Stimulated activated CD8-positive, alpha-beta memory T cell treated with anti-CD3 and anti-CD28 coated beads, Interleukin-4, amount 100 ng/mL, for 24 hours (primary cell): Measurements from ENCODE around the gene SNX20.

Source experiments
- DNase-seq: peaks from one replicate; pipeline ENCODE4 v3.0.0-alpha.2; 2020; ENCODE audit warnings: low read depth

The SNX20 gene

DNA sequence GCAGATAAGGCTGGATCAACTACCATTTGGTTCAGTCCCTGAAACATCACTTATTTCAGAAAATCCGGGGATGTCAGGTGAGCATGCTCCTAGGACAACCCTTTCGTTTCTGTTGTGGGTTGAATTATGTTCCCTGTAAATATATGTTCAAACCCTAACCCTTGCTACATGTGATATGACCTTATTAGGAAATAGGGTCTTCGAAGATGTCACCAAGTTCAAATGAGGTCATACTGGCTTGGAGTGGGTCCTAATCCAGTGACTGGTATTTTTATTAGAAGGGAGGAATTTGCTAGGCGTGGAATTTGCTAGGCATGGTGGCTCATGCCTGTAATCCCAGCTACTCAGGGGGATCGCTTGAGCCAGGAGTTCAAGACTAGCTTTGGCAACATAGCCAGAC is 21.3 kb downstream of the SNX20 start:
- DNase-seq, result no peak

DNA sequence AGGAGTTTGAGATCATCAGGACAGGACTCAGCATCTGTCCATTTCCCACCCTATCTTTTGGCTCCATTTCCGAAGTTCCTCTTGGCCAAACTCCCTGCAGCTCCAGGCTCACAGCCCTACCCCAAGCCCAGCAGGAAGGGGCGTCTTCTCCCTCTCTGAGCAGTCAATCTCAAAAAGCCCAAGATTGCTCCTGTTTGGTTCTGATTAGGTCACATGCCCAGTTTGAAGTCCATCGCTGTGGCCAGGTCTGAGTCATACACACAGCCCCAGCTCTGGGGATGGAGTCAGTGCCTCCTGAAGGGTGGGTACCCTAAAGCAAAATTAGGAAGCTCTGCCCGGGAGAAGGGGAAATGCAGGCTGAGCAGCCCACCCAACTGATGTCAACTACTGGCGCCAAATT is 23.9 kb downstream of the SNX20 start:
- no peak for DNase-seq

DNA sequence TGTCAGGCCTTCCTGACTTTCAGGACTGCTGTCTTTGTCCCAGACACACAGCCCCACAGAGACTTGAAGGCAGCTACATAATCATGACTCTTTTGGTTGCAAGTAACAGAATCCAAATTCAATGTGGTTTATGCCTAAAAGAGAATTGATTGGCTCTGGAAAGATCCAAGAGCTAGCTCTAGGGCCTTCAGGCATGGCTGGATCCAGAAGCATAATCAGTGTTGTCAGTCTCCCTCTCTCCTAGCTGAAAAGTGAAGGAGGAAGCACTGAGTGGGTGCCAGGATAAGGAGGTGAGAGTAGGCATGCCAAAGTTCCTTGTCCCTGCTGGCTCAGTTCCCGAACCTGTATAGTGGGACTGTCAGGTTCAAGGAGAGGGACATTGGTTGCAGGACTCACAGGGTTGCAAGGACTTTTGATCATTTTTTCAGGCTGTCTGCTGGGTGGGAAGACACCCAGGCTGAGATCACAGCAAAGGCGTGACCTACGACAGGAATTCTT is 25.5 kb downstream of the SNX20 start:
- no peak for DNase-seq

DNA sequence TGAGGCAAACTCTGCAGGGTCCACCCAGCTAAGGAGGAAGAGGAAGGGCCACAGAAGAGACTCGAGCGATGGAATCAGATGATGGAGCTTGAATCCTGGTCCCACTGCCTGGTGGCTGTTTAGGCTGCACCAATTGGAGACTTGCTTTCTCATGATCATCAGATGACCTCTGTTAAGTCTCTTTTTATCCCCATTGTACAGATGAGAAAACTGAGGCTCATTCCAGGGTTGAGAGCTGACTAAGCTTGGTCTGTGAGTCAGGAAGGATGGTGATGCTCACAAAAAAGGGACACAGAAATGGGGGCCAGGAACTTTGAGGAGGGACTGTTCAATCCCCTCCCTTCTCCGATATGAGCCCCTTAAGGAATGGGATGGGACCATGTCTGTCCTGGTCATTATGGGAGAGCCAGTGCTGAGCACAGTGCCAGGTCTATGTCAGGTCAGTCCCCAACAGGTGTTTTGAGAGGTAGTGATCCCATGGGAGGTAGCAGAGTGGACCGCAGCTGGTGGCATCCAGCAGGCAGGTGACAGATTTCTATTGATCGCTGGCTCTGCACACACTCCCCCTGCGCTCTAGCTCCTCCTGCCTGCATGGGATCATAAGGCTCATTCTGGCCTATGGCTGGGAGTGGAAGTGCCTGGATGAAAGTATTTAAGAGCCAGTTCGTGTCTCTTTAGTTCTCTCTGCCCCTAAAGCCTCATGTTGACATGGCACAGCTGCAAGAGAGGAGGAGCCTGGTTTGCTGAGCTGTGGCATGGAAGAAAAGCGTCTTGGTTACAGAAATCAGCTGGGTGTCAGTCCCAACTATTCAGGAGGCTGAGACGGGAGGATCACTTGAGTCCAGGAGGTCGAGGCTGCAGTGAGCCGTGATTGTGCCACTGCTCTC is 27.2 kb downstream of the SNX20 start:
- DNase-seq, result no peak

DNA sequence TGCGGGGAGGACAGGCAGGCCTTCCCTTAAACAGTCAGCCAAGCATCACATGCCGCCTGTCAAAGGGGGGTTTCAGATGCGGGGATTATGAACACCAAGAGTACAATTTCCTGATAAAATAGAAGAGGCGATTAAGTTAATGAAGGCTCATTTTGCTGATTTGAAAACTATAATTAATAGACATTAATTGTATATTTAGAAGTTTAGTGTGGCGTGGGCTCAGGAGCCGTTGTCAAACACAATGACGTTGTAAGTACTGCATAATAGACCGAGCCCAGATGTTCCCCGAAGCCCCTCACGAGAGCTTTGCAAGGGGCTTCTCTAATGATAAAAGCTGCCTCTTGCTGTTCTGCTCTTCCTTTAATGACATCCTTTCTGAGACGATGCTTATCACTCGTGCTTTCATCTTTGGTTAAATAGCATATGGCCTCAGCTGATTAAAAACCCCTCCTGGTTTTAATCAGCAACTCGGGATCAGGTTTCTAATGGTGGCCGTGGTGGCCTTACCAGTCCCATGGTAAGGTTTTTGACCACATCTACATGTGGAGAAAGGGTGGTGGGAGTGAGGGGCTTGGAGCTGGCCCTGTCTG is 28.2 kb downstream of the SNX20 start:
- no peak for DNase-seq

DNA sequence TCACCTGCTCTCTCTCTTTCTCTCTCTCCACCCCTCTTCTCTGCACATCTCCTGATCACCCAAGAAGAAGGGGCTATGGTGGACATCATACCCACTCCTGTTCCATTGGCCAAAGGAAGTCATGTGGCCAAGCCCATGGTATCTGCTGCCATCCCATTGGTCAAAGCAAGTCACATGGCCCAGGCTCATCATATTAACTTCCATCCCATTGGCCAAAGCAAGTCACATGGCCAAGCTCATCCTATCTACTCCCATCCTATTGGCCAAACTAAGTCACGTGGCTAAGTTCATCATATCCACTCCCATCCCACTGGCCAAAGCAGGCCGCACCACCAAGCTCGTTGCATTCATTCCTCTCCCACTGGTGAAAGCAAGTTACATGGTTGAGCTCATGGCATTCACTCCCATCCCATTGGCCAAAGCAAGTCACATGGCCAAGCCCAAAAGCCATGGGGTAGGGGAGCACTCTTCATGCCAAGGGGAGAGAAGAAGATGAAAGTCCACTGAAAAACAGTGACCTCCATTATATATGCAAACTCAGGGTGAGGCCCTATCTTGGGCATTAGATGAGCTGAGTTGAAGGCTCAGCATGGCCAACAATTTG is 29.2 kb downstream of the SNX20 start:
- DNase-seq, result no peak

DNA sequence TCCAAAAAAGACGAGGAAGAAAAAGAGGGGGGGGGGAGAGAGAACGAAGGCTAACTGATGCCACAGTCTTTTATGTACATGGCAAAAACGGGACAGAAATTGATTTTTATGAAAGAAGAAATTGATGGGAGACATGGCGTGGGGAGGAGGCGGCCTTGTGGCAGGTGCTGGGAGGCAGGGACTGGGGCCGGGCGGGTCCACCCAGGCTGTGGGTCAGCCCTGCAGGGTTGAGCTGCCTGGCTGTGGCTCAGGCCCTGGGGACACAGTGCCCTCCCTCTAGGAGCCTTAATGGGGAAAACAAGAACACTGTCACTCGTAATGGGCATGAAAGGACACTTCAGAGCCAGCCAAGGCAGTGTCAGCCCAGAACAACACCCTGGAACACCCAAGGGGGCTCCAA is 34.8 kb downstream of the SNX20 start:
- DNase-seq, result no peak

DNA sequence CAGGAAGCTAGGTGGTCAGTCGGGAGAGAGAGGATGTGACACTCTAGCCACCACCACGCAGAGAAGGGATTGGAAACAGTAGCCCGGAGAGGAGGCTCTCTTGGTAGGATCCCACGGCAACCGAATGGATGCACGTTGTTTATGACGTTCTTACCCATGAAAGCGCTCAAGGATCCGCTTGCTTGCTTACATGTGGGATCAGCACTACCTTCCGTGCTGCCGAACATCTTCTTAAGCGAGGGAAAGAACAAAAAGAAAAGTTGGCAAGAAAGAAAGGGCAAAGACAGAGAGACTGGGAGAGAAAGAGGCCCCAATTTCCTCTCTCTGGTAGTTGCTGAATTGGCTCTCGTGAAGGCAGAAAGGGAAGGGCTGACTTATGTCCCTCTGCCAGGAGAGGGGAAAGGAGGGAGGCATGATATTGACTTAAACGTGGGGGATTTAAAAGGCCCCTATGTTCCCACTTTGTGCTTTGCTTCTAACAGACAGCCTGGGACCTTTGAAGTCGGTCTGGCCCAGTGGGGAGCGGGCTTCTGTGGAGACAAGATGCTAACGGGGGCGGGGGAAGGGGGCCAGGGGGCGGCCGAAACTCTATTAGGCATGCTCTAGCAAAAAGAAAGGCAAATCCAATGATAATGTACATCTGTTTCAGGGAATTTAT is 35.4 kb downstream of the SNX20 start:
- DNase-seq, result no peak

DNA sequence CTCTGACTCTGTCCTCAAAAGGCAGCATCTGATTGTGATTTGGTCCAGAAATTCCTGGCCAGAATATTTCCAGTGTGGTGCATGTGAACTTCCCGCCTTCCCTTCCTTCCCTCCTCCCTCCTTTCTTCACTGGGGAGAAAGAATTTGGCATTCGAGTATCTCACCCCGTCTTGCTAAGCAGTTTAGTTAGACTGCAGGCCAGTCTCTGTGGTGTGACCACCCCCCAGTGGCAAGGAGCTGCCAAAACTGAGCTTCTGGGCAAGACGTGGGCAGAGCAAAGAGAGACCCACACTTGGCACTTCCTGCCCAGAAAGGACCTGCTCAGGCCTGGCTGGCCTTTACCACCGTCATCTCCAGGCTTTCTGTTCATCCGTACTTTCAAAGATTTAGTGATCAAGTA is 36.4 kb downstream of the SNX20 start:
- DNase-seq, result peak; percentile 15

DNA sequence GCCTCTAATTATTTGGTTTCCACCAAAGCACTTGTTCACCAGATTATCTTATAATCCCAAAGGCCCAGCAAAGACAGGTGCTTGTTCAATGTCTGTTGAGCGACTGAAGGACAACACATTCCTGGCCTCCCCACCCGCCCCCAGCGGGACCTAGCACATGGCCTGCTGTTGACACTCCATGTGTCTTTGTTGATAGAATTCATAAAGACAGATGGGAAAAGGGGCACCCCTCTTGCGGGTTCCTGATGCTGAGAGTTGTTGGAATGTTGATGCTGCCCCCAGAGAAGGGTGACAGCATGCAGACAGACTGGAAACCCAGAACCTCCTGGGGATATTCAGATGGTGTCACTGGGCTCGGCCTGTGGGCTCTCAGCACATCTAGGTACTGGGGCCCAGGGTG is 36.9 kb downstream of the SNX20 start:
- DNase-seq, result no peak

DNA sequence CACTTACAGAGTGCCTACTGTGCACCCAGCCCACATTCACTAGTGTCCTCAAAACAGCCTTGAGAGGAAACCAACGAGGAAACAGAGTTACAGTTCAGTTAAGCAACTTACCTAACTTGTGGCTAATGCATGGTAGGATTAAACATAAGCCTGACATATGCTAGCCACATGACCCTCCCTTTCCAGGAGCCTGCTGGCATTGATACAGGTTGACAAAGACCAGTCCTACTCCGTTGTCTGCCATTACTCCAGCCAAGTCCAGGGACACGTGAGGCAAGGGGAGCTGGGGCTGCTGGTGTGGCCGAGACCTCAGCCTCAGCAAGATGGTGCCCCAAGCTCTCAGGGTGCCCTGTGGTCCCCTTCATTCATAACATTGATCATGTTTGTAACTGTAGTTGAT is 37.9 kb downstream of the SNX20 start:
- no peak for DNase-seq

DNA sequence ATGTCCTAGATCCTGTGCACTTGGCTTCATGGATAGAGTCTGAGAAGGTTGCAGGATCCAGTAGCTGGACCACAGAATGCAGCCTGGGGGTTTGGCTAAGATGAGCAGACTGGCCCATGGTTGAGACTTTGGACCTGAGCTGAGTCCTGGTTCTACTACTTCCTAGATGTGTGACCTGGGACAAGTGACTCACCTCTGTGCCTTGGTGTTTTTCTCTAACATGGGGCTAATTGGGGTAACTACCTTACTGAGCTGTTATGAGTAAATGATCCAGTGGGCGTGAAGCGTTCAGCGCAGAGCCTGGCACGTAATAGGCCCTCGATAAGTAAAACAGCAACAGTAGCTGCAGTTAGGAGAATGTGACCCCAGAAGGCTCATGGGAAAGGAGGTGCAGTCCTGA is 38.8 kb downstream of the SNX20 start:
- DNase-seq, result no peak

DNA sequence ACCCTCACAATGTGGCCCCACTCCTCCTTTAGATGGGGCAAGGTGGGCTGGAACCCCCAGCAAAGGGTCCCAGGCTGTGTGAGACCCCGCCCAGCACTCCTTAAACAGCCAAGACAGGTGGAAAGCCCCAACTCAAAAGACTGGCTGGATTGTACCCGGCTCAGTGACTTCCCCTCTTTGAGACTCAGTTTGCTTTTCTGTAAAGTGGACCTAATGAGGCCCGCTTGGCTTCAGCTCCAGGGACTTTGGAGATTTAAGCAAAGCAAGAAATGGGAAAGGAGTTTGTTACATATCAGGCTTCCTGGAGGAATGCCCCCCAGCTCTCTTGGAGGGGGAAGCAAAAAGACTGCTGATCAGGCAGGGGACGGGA is 39.3 kb downstream of the SNX20 start:
- DNase-seq, result no peak

DNA sequence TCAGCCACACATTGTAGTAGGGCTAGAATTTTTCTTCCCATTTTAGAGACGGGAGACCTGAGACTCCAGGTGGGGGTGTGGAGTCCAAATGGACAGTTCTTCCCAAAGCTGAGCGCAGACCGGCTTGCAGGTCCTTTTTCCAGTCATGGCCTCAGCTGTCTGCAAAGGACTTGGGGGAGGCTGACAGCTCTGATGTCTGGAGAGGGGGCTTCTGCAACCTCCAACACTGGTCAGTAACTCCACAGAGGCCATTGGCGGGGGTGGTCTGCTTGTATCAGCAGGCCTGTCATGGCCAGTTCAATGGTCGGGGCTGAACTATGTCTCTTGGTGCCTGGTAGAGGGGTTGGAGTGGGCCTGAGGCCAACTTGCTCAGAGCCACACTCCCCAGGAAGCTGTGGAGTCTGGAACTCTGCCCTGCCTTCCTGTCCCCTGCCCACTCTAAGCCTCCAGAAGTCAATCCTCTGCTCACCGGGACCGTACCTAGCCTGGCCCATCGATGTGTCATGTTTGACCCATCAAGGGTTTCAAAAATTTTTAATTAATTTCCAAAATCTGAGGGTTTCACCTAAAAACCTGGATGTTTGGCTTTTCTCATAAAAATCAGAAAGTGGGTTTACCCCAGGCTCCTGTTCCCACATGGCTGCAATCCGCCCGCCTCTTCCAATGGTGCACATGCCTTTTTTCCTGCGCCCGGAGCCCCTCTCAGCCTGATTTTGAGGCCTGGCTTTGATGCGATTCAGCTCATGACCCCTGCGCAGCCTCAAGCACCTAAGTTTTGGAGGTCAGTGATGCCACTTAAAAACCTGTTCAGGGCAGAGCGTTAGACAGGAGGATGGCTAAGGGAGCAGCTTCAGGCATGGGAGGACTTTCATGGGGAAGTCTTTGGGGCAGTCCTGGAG is 39.9 kb downstream of the SNX20 start:
- no peak for DNase-seq

DNA sequence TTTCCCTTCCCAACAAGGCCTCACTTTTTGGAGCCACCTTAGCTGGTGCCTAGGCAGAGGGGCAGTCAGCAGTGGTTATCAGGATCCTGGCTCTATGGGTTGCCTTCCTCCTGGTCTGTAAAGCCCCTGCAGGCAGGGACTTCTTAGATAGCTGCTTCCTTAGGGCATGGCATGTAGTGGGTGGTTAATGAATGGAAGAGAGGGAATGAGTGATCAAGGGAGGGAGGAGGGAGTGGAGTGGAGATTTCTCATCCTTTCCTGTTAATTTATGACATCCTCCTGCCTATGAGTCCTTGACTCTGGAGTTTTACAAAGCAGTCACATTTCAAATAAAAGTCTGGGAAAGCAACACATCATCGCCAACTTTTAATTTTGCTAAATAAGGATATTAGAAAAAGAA is 40.7 kb downstream of the SNX20 start:
- no peak for DNase-seq

DNA sequence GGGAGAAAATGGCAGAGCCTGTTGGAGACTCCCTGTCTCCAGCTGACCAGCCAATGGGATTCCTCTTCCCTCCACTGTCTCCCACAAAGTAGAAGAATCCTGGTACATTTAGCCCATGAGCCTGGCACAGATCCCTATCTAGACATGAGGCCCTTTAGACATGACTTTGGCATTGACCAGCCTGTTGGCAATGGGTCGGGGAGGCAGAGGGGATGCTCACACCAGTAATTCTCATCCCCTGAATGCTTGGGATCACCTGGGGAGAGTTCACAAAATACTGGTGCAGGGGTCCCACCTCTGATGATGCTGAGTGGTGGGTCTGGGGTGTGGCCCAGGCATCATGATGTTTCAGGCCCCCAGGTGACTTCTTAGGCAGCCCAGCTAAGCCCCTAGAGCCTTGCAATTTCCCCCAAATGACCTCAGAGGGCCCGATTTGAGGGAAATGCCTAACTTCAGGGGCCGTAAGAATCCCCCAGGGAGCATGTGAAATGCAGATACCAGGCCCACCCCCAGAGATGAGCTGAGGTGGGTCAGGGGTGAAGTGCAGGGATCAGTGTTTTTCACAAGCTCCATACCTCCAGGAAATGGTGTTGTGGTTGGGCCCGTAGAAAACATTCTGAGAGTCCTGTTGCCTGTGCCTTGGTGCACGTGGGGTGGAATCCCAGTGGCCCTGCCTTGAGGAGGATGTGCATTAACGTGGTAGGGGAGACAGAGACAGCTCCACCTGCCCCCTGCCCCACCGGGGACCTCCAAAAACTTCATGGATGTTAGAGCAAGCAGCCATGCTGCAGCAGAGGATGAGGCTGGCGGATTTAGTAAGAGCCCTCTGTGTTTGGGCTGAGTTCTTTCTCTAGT is 42.1 kb downstream of the SNX20 start:
- DNase-seq, result no peak

DNA sequence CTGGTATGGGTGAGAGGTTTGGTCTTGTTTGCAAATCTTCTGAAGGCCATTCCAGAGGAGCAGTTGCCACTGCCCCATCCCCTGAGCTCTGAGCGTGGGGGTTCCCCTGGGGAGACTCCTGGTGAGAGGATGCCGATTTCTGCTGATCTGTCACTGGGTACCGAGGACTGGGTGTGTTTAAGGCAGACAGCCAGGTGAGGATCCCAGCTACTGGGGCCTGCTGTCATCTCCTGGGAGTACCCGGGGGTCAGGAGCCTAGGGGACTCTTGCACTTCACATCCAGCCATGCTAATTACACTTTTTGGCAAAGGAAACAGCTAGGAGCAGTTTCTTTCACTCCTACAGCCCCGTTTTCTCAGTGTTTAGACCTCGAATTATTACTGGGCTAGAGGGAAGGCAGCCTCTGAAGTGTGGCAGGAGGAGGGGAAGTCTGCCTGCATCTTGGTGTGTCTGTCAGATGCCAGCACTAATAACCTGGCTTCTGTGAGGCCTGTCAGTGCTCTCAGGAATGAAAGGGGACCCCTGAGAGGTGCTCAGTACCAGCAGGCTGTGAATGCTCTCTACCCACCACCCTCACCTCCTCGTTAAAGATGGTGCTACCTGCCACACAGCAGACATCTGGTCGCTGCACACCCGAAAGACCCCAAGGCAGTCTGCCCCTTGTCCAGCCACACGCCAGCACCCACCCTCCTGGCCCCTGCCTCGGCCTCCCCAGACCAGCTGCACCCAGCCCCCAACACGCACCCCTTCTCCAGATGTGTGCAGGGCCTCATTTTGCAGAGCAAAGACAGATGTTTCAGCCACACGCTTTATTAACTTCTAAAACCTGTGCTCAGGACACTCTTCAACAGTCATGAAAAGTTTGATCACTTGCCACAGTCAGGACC is 43.2 kb downstream of the SNX20 start:
- no peak for DNase-seq

DNA sequence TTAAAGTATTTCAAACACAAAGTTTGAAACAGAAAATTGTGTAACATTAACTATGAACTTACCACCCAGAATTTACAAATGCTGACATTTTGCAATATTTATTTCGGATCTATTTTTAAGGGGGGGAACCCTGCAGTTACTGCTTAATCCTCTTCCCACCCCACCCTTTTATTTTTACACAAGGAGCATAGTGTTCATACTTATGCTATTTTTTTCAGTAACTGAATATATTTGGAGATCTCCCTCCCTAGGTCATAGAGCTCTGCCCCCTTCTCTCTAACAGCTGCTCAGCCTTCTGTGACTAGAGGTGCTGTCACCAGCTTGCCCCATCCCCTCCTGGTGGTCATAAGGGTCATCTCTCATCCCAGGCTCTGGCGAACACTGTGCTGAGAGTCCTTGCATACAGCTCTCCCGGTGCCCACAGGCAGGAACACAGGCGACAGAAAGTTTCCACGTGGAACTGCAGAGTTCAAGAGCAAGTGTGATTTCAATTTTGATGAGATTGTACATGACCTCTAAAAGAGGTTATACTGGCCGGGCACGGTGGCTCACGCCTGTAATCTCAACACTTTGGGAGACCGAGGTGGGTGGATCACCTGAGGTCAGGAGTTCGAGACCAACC is 44.2 kb downstream of the SNX20 start:
- no peak for DNase-seq
